Keratinocyte (primary cell): ENCODE data around the gene ARG1. TPM values are rescaled to one million over a fixed set of nuclear protein-coding genes. Genes with fewer than 3 reads are reported as not detected.

Experiments used
- DNase-seq: peaks from one replicate; pipeline ENCODE4 v3.0.0-alpha.2; 2011; ENCODE audit warnings: low read depth, missing footprints, low spot score
- FAIRE-seq: peaks from 2 replicates; lab custom pipeline; 2011; peaks lifted over from hg19 to GRCh38; lab: Jason Lieb, UNC
- H2AFZ ChIP-seq: 2 replicates; pipeline ENCODE4 v1.6.0; 2012; ENCODE audit warnings: low read length, control low read depth, inconsistent platforms; ENCODE audit not compliant: control insufficient read depth
- H3K27ac ChIP-seq: 2 replicates; pipeline ENCODE4 v1.5.1; 2011; ENCODE audit warnings: low read length; ENCODE audit not compliant: control insufficient read depth, insufficient read depth
- H3K27me3 ChIP-seq: 3 replicates; pipeline ENCODE4 v1.6.0; 2011; ENCODE audit warnings: low read length; ENCODE audit not compliant: control insufficient read depth, insufficient read depth; ENCODE audit errors: extremely low read depth
- H3K36me3 ChIP-seq, 2 experiments: 2 replicates in 1 of 2; 3 replicates in 1 of 2; pipeline ENCODE4 v1.5.1; 2011; ENCODE audit warnings: low read length in 2 of 2, mild to moderate bottlenecking in 1 of 2; ENCODE audit not compliant: control insufficient read depth in 2 of 2, insufficient read depth in 2 of 2; ENCODE audit errors: extremely low read depth in 1 of 2
- H3K4me1 ChIP-seq: 3 replicates; pipeline ENCODE4 v1.5.1; 2011; ENCODE audit warnings: low read length; ENCODE audit not compliant: control insufficient read depth, insufficient read depth; ENCODE audit errors: extremely low read depth
- H3K4me2 ChIP-seq: 3 replicates; pipeline ENCODE4 v1.6.0; 2011; ENCODE audit warnings: low read depth, low read length; ENCODE audit not compliant: control insufficient read depth, insufficient read depth; ENCODE audit errors: extremely low read depth
- H3K4me3 ChIP-seq, 3 experiments: fragments of 200-600 bp in 1 of 3; sonication (generic) in 1 of 3; 2 replicates in 2 of 3; 3 replicates in 1 of 3; pipeline ENCODE4 v1.5.1; 2011 to 2016; ENCODE audit warnings: low read length in 3 of 3, mild to moderate bottlenecking in 3 of 3, control low read depth in 2 of 3, inconsistent platforms in 1 of 3, low read depth in 1 of 3, mixed read lengths in 1 of 3, mixed run types in 1 of 3, moderate library complexity in 1 of 3; ENCODE audit not compliant: control insufficient read depth in 2 of 3, insufficient read depth in 2 of 3; ENCODE audit errors: extremely low read depth in 1 of 3
- H3K79me2 ChIP-seq: 2 replicates; pipeline ENCODE4 v1.6.0; 2012; ENCODE audit warnings: low read length; ENCODE audit not compliant: control insufficient read depth, insufficient read depth
- H3K9ac ChIP-seq: 3 replicates; pipeline ENCODE4 v1.6.0; 2011; ENCODE audit warnings: low read length; ENCODE audit not compliant: control insufficient read depth, insufficient read depth; ENCODE audit errors: extremely low read depth
- H3K9me1 ChIP-seq: 3 replicates; pipeline ENCODE4 v1.6.0; 2011; ENCODE audit warnings: low read length; ENCODE audit not compliant: control insufficient read depth, insufficient read depth; ENCODE audit errors: extremely low read depth
- H3K9me3 ChIP-seq: 2 replicates; pipeline ENCODE4 v1.5.1; 2012; ENCODE audit warnings: low read depth, low read length; ENCODE audit not compliant: control insufficient read depth
- H4K20me1 ChIP-seq: 3 replicates; pipeline ENCODE4 v1.6.0; 2011; ENCODE audit warnings: low read length; ENCODE audit not compliant: control insufficient read depth, insufficient read depth; ENCODE audit errors: extremely low read depth
- CTCF ChIP-seq, 3 experiments: IDR thresholded peaks in 1 of 3; conservative IDR thresholded peaks in 1 of 3; optimal IDR thresholded peaks in 1 of 3; 2 replicates in 2 of 3; 3 replicates in 1 of 3; pipeline versions ENCODE3 to v1.5.1; 2011; ENCODE audit warnings: low read length in 3 of 3, mild to moderate bottlenecking in 3 of 3, moderate library complexity in 2 of 3, control low read depth in 1 of 3, inconsistent platforms in 1 of 3; ENCODE audit not compliant: insufficient read depth in 2 of 3; ENCODE audit errors: extremely low read depth in 1 of 3
- EZH2 ChIP-seq: IDR thresholded peaks from one replicate; pipeline ENCODE4 v1.6.1; 2012; ENCODE audit warnings: inconsistent platforms, mild to moderate bottlenecking, low read length, moderate library complexity
- dilution Hi-C: fragments of 300-500 bp; cut with MboI; formaldehyde crosslinking; loops from one replicate; pipeline ENCODE4 v1.7.0; 2020; ENCODE audit warnings: low sequenced_read_pairs; ENCODE audit not compliant: extremely low pct_ligation_motif_present
- polyA plus RNA-seq, 5 experiments: library from polyadenylated mRNA; depleted of rRNA in 3 of 5; stranded (reverse) in 3 of 5; stranded (forward) in 1 of 5; unstranded in 1 of 5; fragments of >200 nt; gene quantifications; 1 replicate in 1 of 5; 2 replicates in 3 of 5; 3 replicates in 1 of 5; pipeline versions ENCODE4 v1.2.1 to v1.2.3, GENCODE V29; 2011 to 2012; ENCODE audit warnings: missing spikeins in 2 of 5, low read depth in 1 of 5, low replicate concordance in 1 of 5

The ARG1 gene
- polyA plus RNA-seq, 1 donor (not counting 4 experiments of a cell fraction or from before 2014, with no cell fraction given), result 0.13 TPM

GRCh38 chr6:131565056-131565455 is 8.0 kb upstream of the ARG1 start:
- Histone ChIP-seq H3K79me2 (no peaks in the 10 kb centered on the region), H3K9me3 (no peaks in the 10 kb centered on the region), H2AFZ (no peak overlapping the region), H3K4me2 (no peak overlapping the region), H3K9me1 (no peaks in the 10 kb centered on the region), H3K9ac (no peak overlapping the region), H3K27me3 (no peaks in the 10 kb centered on the region), H4K20me1 (no peaks in the 10 kb centered on the region), H3K4me1 (no peaks in the 10 kb centered on the region), H3K36me3 (no peaks in the 10 kb centered on the region), H3K27ac (no peak overlapping the region), H3K4me3 (no peak overlapping the region)
- FAIRE-seq (no peak), DNase-seq (no peak)
- dilution Hi-C loops, result no loop called here
- TF ChIP-seq CTCF (optimal IDR thresholded peaks at IDR 0.05 in 1 of 3, IDR thresholded peaks at IDR 0.05 in 1 of 3, conservative IDR thresholded peaks at IDR 0.05 in 1 of 3; ENCODE audit: extremely low read depth in 1 of 3, insufficient read depth in 2 of 3, low read length in 3 of 3), result no peak
- TF ChIP-seq EZH2, result no peak

- Histone ChIP-seq H3K4me3 (no peak overlapping the region), H3K27ac (no peak overlapping the region), H3K27me3 (no peaks in the 10 kb centered on the region), H3K9me3 (no peaks in the 10 kb centered on the region), H3K79me2 (no peaks in the 10 kb centered on the region), H3K4me1 (no peaks in the 10 kb centered on the region), H3K4me2 (no peak overlapping the region), H3K36me3 (peaks cover 0 to 2% of the 10 kb centered on the region in 2 experiments), H3K9ac (no peak overlapping the region), H4K20me1 (no peaks in the 10 kb centered on the region), H3K9me1 (no peaks in the 10 kb centered on the region), H2AFZ (no peak overlapping the region)
- TF ChIP-seq CTCF (optimal IDR thresholded peaks at IDR 0.05 in 1 of 3, IDR thresholded peaks at IDR 0.05 in 1 of 3, conservative IDR thresholded peaks at IDR 0.05 in 1 of 3; ENCODE audit: extremely low read depth in 1 of 3, insufficient read depth in 2 of 3, low read length in 3 of 3) (no peak), EZH2 (no peak)
- DNase-seq (no peak), FAIRE-seq (no peak)
- dilution Hi-C loops, result no loop called here
Observed at GRCh38 chr6:131568726-131569125, 4.3 kb upstream of the ARG1 start.
